Spleen (tissue), 11 donors: ENCODE measurements around the gene SASH3. TPM values are rescaled to one million over a fixed set of nuclear protein-coding genes. Genes with fewer than 3 reads are reported as not detected.

Experiments used
- DNase-seq: peaks from one replicate; pipeline ENCODE4 v3.0.0-alpha.2; 2020
- H3K27ac ChIP-seq, 8 donors: fragments of 200-600 bp; sonication (generic) in 7 of 8; 1 replicate in 4 of 8; 2 replicates in 4 of 8; pipeline versions ENCODE4 v1.5.0 to v1.8.0; 2016 to 2021; ENCODE audit warnings: inconsistent platforms in 4 of 8, mild to moderate bottlenecking in 4 of 8, moderate library complexity in 1 of 8
- H3K27me3 ChIP-seq, 7 donors: fragments of 200-600 bp; sonication (generic) in 6 of 7; replicated peaks in 1 of 7; 1 replicate in 4 of 7; 2 replicates in 3 of 7; pipeline versions ENCODE4 v1.5.0 to v1.8.0; 2016 to 2021; ENCODE audit warnings: inconsistent platforms in 3 of 7, mild to moderate bottlenecking in 1 of 7
- H3K36me3 ChIP-seq, 6 donors: fragments of 200-600 bp; sonication (generic) in 5 of 6; 1 replicate in 4 of 6; 2 replicates in 2 of 6; pipeline versions ENCODE4 v1.5.0 to v1.8.0; 2016 to 2021; ENCODE audit warnings: inconsistent platforms in 2 of 6
- H3K4me1 ChIP-seq, 6 donors: fragments of 200-600 bp; sonication (generic) in 5 of 6; 1 replicate in 3 of 6; 2 replicates in 3 of 6; pipeline versions ENCODE4 v1.5.0 to v1.8.0; 2016 to 2021; ENCODE audit warnings: inconsistent platforms in 3 of 6
- H3K4me3 ChIP-seq, 8 donors: fragments of 200-600 bp; sonication (generic) in 7 of 8; 1 replicate in 4 of 8; 2 replicates in 4 of 8; pipeline versions ENCODE4 v1.5.0 to v1.8.0; 2016 to 2021; ENCODE audit warnings: inconsistent platforms in 4 of 8, mild to moderate bottlenecking in 4 of 8, moderate library complexity in 2 of 8
- H3K9me3 ChIP-seq, 8 donors: fragments of 200-600 bp; sonication (generic) in 7 of 8; 1 replicate in 4 of 8; 2 replicates in 4 of 8; pipeline versions ENCODE4 v1.5.0 to v1.8.0; 2016 to 2021; ENCODE audit warnings: inconsistent platforms in 4 of 8
- CTCF ChIP-seq, 11 experiments: fragments of 200-600 bp in 7 of 11; fragments of 450-650 bp in 4 of 11; sonication (generic) in 4 of 11; IDR thresholded peaks in 8 of 11; conservative IDR thresholded peaks in 3 of 11; 1 replicate in 7 of 11; 2 replicates in 4 of 11; pipeline versions ENCODE4 v1.4.0 to v1.8.0; 2016 to 2021; ENCODE audit warnings: antibody characterized with exemption in 11 of 11, inconsistent platforms in 4 of 11, mild to moderate bottlenecking in 1 of 11
- POLR2A ChIP-seq, 3 donors: fragments of 450-650 bp; IDR thresholded peaks; one replicate each; pipeline ENCODE4 v1.5.1; 2017; ENCODE audit warnings: antibody characterized with exemption in 3 of 3, mild to moderate bottlenecking in 1 of 3
- POLR2AphosphoS5 ChIP-seq, 3 donors: sonication (generic); formaldehyde crosslinking; IDR thresholded peaks; one replicate each; pipeline ENCODE4 v1.5.1; 2017; ENCODE audit warnings: antibody characterized with exemption in 3 of 3
- WGBS, 5 donors: extraction: QIAGEN DNeasy Blood & Tissue Kit in 3 of 5; methylation state at CpG; one replicate each; pipeline versions ENCODE4 v1.1.5 to v1.1.7; 2013 to 2018; 5-methylcytosine and 5-hydroxymethylcytosine counted together
- intact Hi-C: fragments of 100-400 bp; cut with DNase I; formaldehyde crosslinking; loops from one replicate; pipeline ENCODE4 v1.15.0; 2023; ENCODE audit warnings: low total_unique reads
- polyA plus RNA-seq, 3 donors: library from polyadenylated mRNA; stranded (reverse); fragments of 200-250 nt; gene quantifications; one replicate each; pipeline ENCODE4 v1.2.1, GENCODE V29; 2013
- total RNA-seq, 7 donors: library from RNA; depleted of rRNA in 3 of 7; stranded (reverse); fragments of >200 nt in 3 of 7; fragmentation: NEBNext Ultra II Directional in 4 of 7; extraction: Animal tissue kit (Norgen Biotek cat#: 25700) in 4 of 7; gene quantifications; one replicate each; pipeline versions ENCODE4 v1.1.0 to v1.2.1, GENCODE V29; 2016 to 2021
- donor health status: healthy with polysubstance abuse.
- donor health status: DM: no; HTN: no; CAD: no; lungs with moderate emphysema.
- donor health status: DM: no; HTN: no; CAD: no.
- donor health status: Bipolar disorder and iron deficiency.
- donor health status: healthy.
- donor health status: DM: no; HTN: no; CAD: no.
- donor health status: DM: yes; HTN: yes; CAD: no.

Gene SASH3
- total and polyA plus RNA-seq, 10 donors, result 111 to 204 (median 140) TPM

- no peak overlapping the region for H3K27ac ChIP-seq
- DNase-seq, result no peak
- WGBS, 5 donors, result 55 to 78% (median 60%) methylated on average over 5 of the region's 5 CpGs
- no peaks in the 10 kb centered on the region for H3K9me3 ChIP-seq
- no peaks in the 10 kb centered on the region for H3K36me3 ChIP-seq
- intact Hi-C loops, result no loop called here
- peaks cover 0 to 14% (median 6%) of the 10 kb centered on the region in 6 donors for H3K4me1 ChIP-seq
- no peak overlapping the region for H3K4me3 ChIP-seq
- TF ChIP-seq CTCF (IDR thresholded peaks at IDR 0.05 in 8 of 11, conservative IDR thresholded peaks at IDR 0.05 in 3 of 11) (no peak), POLR2AphosphoS5 (IDR thresholded peaks at IDR 0.05) (no peak), POLR2A (IDR thresholded peaks at IDR 0.05) (no peak)
- no peaks in the 10 kb centered on the region for H3K27me3 ChIP-seq
Measured at GRCh38 chrX:129840344-129840743, 60.6 kb downstream of the SASH3 start.

- WGBS, 5 donors, result 3 to 38% (median 8%) methylated on average over 16 to 17 of the region's 17 CpGs
Measured at GRCh38 chrX:129842510-129843208, 62.9 kb downstream of the SASH3 start.

GRCh38 chrX:129843209-129843458 lies 63.4 kb downstream of the SASH3 start:
- TF ChIP-seq POLR2A (IDR thresholded peaks at IDR 0.05), result no peak
- TF ChIP-seq CTCF (IDR thresholded peaks at IDR 0.05 in 8 of 11, conservative IDR thresholded peaks at IDR 0.05 in 3 of 11), result no peak
- TF ChIP-seq POLR2AphosphoS5 (IDR thresholded peaks at IDR 0.05), result no peak
- Histone ChIP-seq H3K27ac (peak overlapping the region in 5 of 8 donors; percentile 19 to 80 (median 76)), H3K36me3 (no peaks in the 10 kb centered on the region), H3K27me3 (no peaks in the 10 kb centered on the region), H3K4me3 (peak overlapping the region; percentile 51 to 87 (median 64)), H3K4me1 (peaks cover 0 to 14% (median 6%) of the 10 kb centered on the region in 6 donors), H3K9me3 (no peaks in the 10 kb centered on the region)
- no peak for DNase-seq
- intact Hi-C loops, result no loop called here
- 0 to 50% (median 1%) methylated on average over 7 to 23 of the region's 23 CpGs for WGBS, 5 donors

More at GRCh38 chrX:129842510-129843208, 62.9 kb downstream of the SASH3 start:
- no peaks in the 10 kb centered on the region for H3K36me3 ChIP-seq
- H3K9me3 ChIP-seq, result no peaks in the 10 kb centered on the region
- H3K4me1 ChIP-seq, result peaks cover 0 to 14% (median 6%) of the 10 kb centered on the region in 6 donors
- no peak for TF ChIP-seq POLR2A (IDR thresholded peaks at IDR 0.05)
- no peak for TF ChIP-seq POLR2AphosphoS5 (IDR thresholded peaks at IDR 0.05)
- no peak for TF ChIP-seq CTCF (IDR thresholded peaks at IDR 0.05 in 8 of 11, conservative IDR thresholded peaks at IDR 0.05 in 3 of 11)
- DNase-seq, result peak; percentile 77
- peak overlapping the region in 4 of 8 donors; percentile 72 to 80 (median 76) for H3K27ac ChIP-seq
- H3K27me3 ChIP-seq, result no peaks in the 10 kb centered on the region
- intact Hi-C loops, result no loop called here
- peak overlapping the region; percentile 51 to 87 (median 64) for H3K4me3 ChIP-seq

- Histone ChIP-seq H3K9me3 (no peaks in the 10 kb centered on the region), H3K27ac (peak within 1 kb of the TSS in 7 of 8 donors; percentile 19 to 80 (median 72)), H3K4me1 (peaks cover 0 to 14% (median 6%) of the 10 kb centered on the region in 6 donors), H3K36me3 (no peaks in the 10 kb centered on the region), H3K4me3 (peak within 1 kb of the TSS; percentile 51 to 87 (median 64)), H3K27me3 (no peaks in the 10 kb centered on the region)
- 0 to 43% (median 0%) methylated on average over 28 to 72 of the region's 72 CpGs for WGBS, 5 donors
- intact Hi-C loops, result no loop called here
- peak; percentile 94 for DNase-seq
- TF ChIP-seq CTCF (IDR thresholded peaks at IDR 0.05 in 8 of 11, conservative IDR thresholded peaks at IDR 0.05 in 3 of 11), result peak in 1 of 11 experiments; percentile 7
- TF ChIP-seq POLR2AphosphoS5 (IDR thresholded peaks at IDR 0.05), result peak; percentile 32 to 72 (median 71)
- no peak for TF ChIP-seq POLR2A (IDR thresholded peaks at IDR 0.05)
Measured at GRCh38 chrX:129843459-129844306, 63.9 kb downstream of the SASH3 start, which contains the start of gene ZDHHC9. ZDHHC9 (minus strand) TSS chrX:129843886; CDS start chrX:129841945, 1,941 bp downstream.
